ENCODE results near the gene PGBD5.

GRCh38 chr1:230391776-230392535 lies 34.2 kb downstream of the PGBD5 start:
- TF ChIP-seq CTCF (conservative IDR thresholded peaks at IDR 0.05 in 1 of 2, IDR thresholded peaks at IDR 0.05 in 1 of 2; ENCODE audit: low read depth in 1 of 2, low read length in 2 of 2) (no peak), EZH2 (IDR thresholded peaks at IDR 0.05; ENCODE audit: low read length, missing control alignments) (no peak)

All from fibroblast of lung (primary cell).